ENCODE measurements around the gene KIF9. TPM values are rescaled to one million over a fixed set of nuclear protein-coding genes. Genes with fewer than 3 reads are reported as not detected.

The KIF9 gene
- total and polyA plus RNA-seq, 2 of the 8 experiments (the other 6 are each of a cell fraction or from before 2014, with no cell fraction given), result 5.0 to 8.0 TPM

- Histone ChIP-seq H3K56ac (replicated peaks; ENCODE audit: insufficient read length, low read depth, low read length) (no peak overlapping the region), H3K36me3 (ENCODE audit: control insufficient read depth in 2 of 4, insufficient read depth in 4 of 4, low read length in 3 of 4) (no peaks in the 10 kb centered on the region), H2BK12ac (ENCODE audit: low read depth, low read length) (no peak overlapping the region), H3K27ac (ENCODE audit: low read depth, low read length) (no peak overlapping the region), H4K8ac (ENCODE audit: extremely low read depth, insufficient read depth, low read length) (peak overlapping the region; percentile 12), H3K79me2 (ENCODE audit: control insufficient read depth in 1 of 2, insufficient read depth in 2 of 2, low read length in 2 of 2) (no peaks in the 10 kb centered on the region), H2BK20ac (ENCODE audit: low read length) (no peak overlapping the region), H3K18ac (ENCODE audit: extremely low read depth, low read length) (no peak overlapping the region), H3K9me3 (ENCODE audit: insufficient read depth in 2 of 2, low read depth in 1 of 2, low read length in 1 of 2) (no peaks in the 10 kb centered on the region), H3K4me1 (replicated peaks in 1 of 4; ENCODE audit: control insufficient read depth in 3 of 4, insufficient read depth in 4 of 4, low read length in 3 of 4) (no peaks in the 10 kb centered on the region; a peak in 1 of 7 replicates), H2AK5ac (ENCODE audit: low read depth, low read length) (no peak overlapping the region), H3K4me3 (ENCODE audit: extremely low read depth in 1 of 4, insufficient read depth in 2 of 4, low read depth in 3 of 4, low read length in 4 of 4) (no peak overlapping the region), H3K9ac (replicated peaks in 1 of 4; ENCODE audit: extremely low read depth in 1 of 4, low read depth in 3 of 4, low read length in 3 of 4) (no peak overlapping the region), H2BK120ac (replicated peaks; ENCODE audit: low read depth, low read length) (no peak overlapping the region), H3K4ac (replicated peaks; ENCODE audit: insufficient read length, low read depth, low read length) (no peak overlapping the region), H2AFZ (ENCODE audit: low read length) (no peak overlapping the region), H3K79me1 (ENCODE audit: low read depth, low read length) (no peaks in the 10 kb centered on the region), H2BK15ac (ENCODE audit: low read length) (no peak overlapping the region), H4K20me1 (replicated peaks in 1 of 2; ENCODE audit: control insufficient read depth in 1 of 2, insufficient read depth in 2 of 2, low read length in 2 of 2) (no peaks in the 10 kb centered on the region), H3K4me2 (ENCODE audit: insufficient read depth in 1 of 2, low read depth in 2 of 2, low read length in 2 of 2) (no peak overlapping the region), H2BK5ac (ENCODE audit: low read depth, low read length) (no peak overlapping the region), H3K14ac (ENCODE audit: insufficient read length) (no peak overlapping the region), H3K27me3 (replicated peaks in 1 of 4; ENCODE audit: control insufficient read depth in 3 of 4, extremely low read depth in 1 of 4, insufficient read depth in 3 of 4, low read length in 3 of 4) (no peaks in the 10 kb centered on the region), H4K5ac (ENCODE audit: insufficient read length, low read depth, low read length) (no peak overlapping the region), H4K91ac (replicated peaks; ENCODE audit: insufficient read length, low read length) (no peak overlapping the region), H3K23me2 (ENCODE audit: low read depth, low read length) (no peaks in the 10 kb centered on the region; the same call in 1 of the 2 replicates), H3K23ac (ENCODE audit: insufficient read length) (no peak overlapping the region)
- DNase-seq (ENCODE audit: low read depth in 1 of 2, low spot score in 2 of 2) (no peak), FAIRE-seq (no peak)
- CTCF ChIA-PET (ENCODE audit: partially characterized antibody), result interaction anchor here (0.7 to 0.9 kb wide), 2 partner anchors 34 to 158 kb away, joined by 4 read pairs; no protein-coding TSS in a partner anchor
- POLR2A ChIA-PET (ENCODE audit: partially characterized antibody), result interaction anchor here (0.6 kb wide), 1 partner anchor 121 kb away, joined by 3 read pairs; no protein-coding TSS in a partner anchor
- 90% methylated on average over 9 of the region's 14 CpGs; no CpG with 5 or more reads in 1 of the 2 experiments for WGBS, 2 experiments (ENCODE audit: extremely low coverage in 1 of 2, insufficient coverage in 1 of 2, insufficient read length in 1 of 2, insufficient replicate concordance in 2 of 2, low coverage in 1 of 2, low lambda C conversion rate in 2 of 2, missing lambda C conversion rate in 1 of 2)
- TF ChIP-seq EGR1 (IDR thresholded peaks at IDR 0.05; ENCODE audit: borderline replicate concordance, low read depth, low read length) (no peak), HDAC2 (IDR thresholded peaks at IDR 0.05; ENCODE audit: borderline replicate concordance in 1 of 2, low read depth in 2 of 2, low read length in 2 of 2) (no peak), SIX5 (IDR thresholded peaks at IDR 0.05; ENCODE audit: low read depth, low read length) (no peak), RBBP5 (IDR thresholded peaks at IDR 0.05; ENCODE audit: borderline replicate concordance, low read depth, low read length) (no peak), GTF2F1 (IDR thresholded peaks at IDR 0.05; ENCODE audit: borderline replicate concordance, low read depth, low read length) (no peak), CREB1 (IDR thresholded peaks at IDR 0.05) (no peak), GABPA (IDR thresholded peaks at IDR 0.05; ENCODE audit: borderline replicate concordance, insufficient read depth, low read length) (no peak), CEBPB (IDR thresholded peaks at IDR 0.05; ENCODE audit: low read depth, low read length) (no peak), YY1 (IDR thresholded peaks at IDR 0.05; ENCODE audit: low read depth, low read length) (no peak), FOSL1 (IDR thresholded peaks at IDR 0.05; ENCODE audit: insufficient read depth, low read depth, low read length) (no peak), NRF1 (IDR thresholded peaks at IDR 0.05; ENCODE audit: low read depth, low read length) (no peak), RXRA (IDR thresholded peaks at IDR 0.05; ENCODE audit: insufficient read depth, low read depth, low read length) (no peak)
Measured at GRCh38 chr3:47247131-47248064, 35.2 kb downstream of the KIF9 start.
